HepG2 (cell line): ENCODE data around the gene CD40. TPM values are rescaled to one million over a fixed set of nuclear protein-coding genes. Genes with fewer than 3 reads are reported as not detected.

Experiments used
- AGO1 ChIP-seq: fragments of 200-400 bp; formaldehyde crosslinking; IDR thresholded peaks from 2 replicates; pipeline ENCODE4 v1.6.1; 2017; ENCODE audit warnings: mild to moderate bottlenecking, low read depth, low read length, moderate library complexity; ENCODE audit not compliant: poor library complexity, severe bottlenecking
- AGO2 ChIP-seq: fragments of 200-400 bp; formaldehyde crosslinking; optimal IDR thresholded peaks from 2 replicates; pipeline ENCODE3; 2017; ENCODE audit warnings: mild to moderate bottlenecking, low read depth, low read length, moderate library complexity
- ARNT ChIP-seq: fragments of 450-650 bp; IDR thresholded peaks from 2 replicates; pipeline ENCODE4 v1.6.1; 2017
- CSRNP2 ChIP-seq: sonication (generic); formaldehyde crosslinking; conservative IDR thresholded peaks from 2 replicates; pipeline ENCODE4 v1.8.0; 2022; ENCODE audit warnings: low read depth, missing genetic modification reagents
- FOXP1 ChIP-seq, 2 experiments: fragments of 450-650 bp in 1 of 2; IDR thresholded peaks; 2 replicates each; pipeline ENCODE4 v1.6.1; 2017 to 2018; ENCODE audit warnings: antibody characterized with exemption in 1 of 2
- GLI4 ChIP-seq: sonication (generic); formaldehyde crosslinking; IDR thresholded peaks from 2 replicates; pipeline ENCODE4 v1.5.1; 2020; ENCODE audit warnings: missing genetic modification reagents, mild to moderate bottlenecking, moderate library complexity, borderline replicate concordance
- GTF3A ChIP-seq: sonication (generic); formaldehyde crosslinking; conservative IDR thresholded peaks from 2 replicates; pipeline ENCODE4 v1.4.0; 2020; ENCODE audit warnings: mild to moderate bottlenecking, missing genetic modification reagents
- HNRNPL ChIP-seq: fragments of 200-400 bp; formaldehyde crosslinking; IDR thresholded peaks from 2 replicates; pipeline ENCODE4 v1.6.1; 2017; ENCODE audit warnings: mild to moderate bottlenecking, low read depth, low read length
- JUND ChIP-seq: sonication (generic); formaldehyde crosslinking; IDR thresholded peaks from 2 replicates; pipeline ENCODE4 v1.8.0; 2022; ENCODE audit warnings: mild to moderate bottlenecking, missing genetic modification reagents
- KAT7 ChIP-seq: IDR thresholded peaks from 2 replicates; pipeline ENCODE4 v1.6.1; 2018; ENCODE audit warnings: borderline replicate concordance, missing compliant biosample characterization
- KLF6 ChIP-seq: IDR thresholded peaks from 2 replicates; pipeline ENCODE4 v1.8.0; 2016; ENCODE audit warnings: missing biosample characterization, missing genetic modification reagents
- MED13 ChIP-seq: sonication (generic); formaldehyde crosslinking; IDR thresholded peaks from 2 replicates; pipeline ENCODE4 v1.5.0; 2020; ENCODE audit warnings: missing genetic modification reagents
- MLX ChIP-seq: IDR thresholded peaks from 2 replicates; pipeline ENCODE4 v1.6.1; 2016
- MXI1 ChIP-seq: IDR thresholded peaks from 3 replicates; pipeline ENCODE4 v1.6.1; 2012; ENCODE audit warnings: low read depth, low read length, inconsistent platforms, borderline replicate concordance
- RBFOX2 ChIP-seq: fragments of 200-400 bp; formaldehyde crosslinking; IDR thresholded peaks from 2 replicates; pipeline ENCODE4 v1.6.1; 2017; ENCODE audit warnings: low read depth, mild to moderate bottlenecking, low read length
- RXRB ChIP-seq: IDR thresholded peaks from 2 replicates; pipeline ENCODE4 v1.6.1; 2016; ENCODE audit warnings: borderline replicate concordance, missing genetic modification reagents, missing compliant biosample characterization
- SP2 ChIP-seq: sonication (generic); formaldehyde crosslinking; IDR thresholded peaks from 2 replicates; pipeline ENCODE4 v1.5.1; 2020; ENCODE audit warnings: mild to moderate bottlenecking, missing genetic modification reagents
- ZFX ChIP-seq: sonication (generic); formaldehyde crosslinking; IDR thresholded peaks from 2 replicates; pipeline ENCODE4 v1.4.0; 2020; ENCODE audit warnings: mild to moderate bottlenecking, low read depth, missing genetic modification reagents, moderate library complexity
- ZNF3 ChIP-seq: IDR thresholded peaks from 2 replicates; pipeline ENCODE4 v1.7.0; 2017; ENCODE audit warnings: inconsistent platforms
- ZNF350 ChIP-seq: sonication (generic); formaldehyde crosslinking; IDR thresholded peaks from 2 replicates; pipeline ENCODE4 v1.4.0; 2020; ENCODE audit warnings: mild to moderate bottlenecking, low read depth, missing genetic modification reagents, borderline replicate concordance
- ZNF496 ChIP-seq: sonication (generic); formaldehyde crosslinking; IDR thresholded peaks from 2 replicates; pipeline ENCODE4 v1.8.1; 2023; ENCODE audit warnings: mild to moderate bottlenecking, moderate library complexity, missing genetic modification reagents; ENCODE audit not compliant: insufficient replicate concordance
- ZNF547 ChIP-seq: sonication (generic); formaldehyde crosslinking; IDR thresholded peaks from 2 replicates; pipeline ENCODE4 v1.5.1; 2020; ENCODE audit warnings: mild to moderate bottlenecking, missing genetic modification reagents
- polyA plus RNA-seq, 8 experiments: library from polyadenylated mRNA; depleted of rRNA in 3 of 8; stranded (reverse) in 7 of 8; unstranded in 1 of 8; fragments of >200 nt; fragmentation: Illumina TruSeq in 4 of 8; extraction: Trizol in 4 of 8; gene quantifications; 2 replicates each; pipeline versions ENCODE4 v1.2.1 to v1.2.3, GENCODE V29; 2011 to 2016; ENCODE audit warnings: low read depth in 4 of 8, missing spikeins in 1 of 8, mixed read lengths in 1 of 8; ENCODE audit not compliant: insufficient read depth in 1 of 8
- total RNA-seq, 5 experiments: library from RNA; depleted of rRNA; stranded (reverse); fragments of >200 nt; fragmentation: Illumina TruSeq; extraction: Trizol; gene quantifications; 2 replicates each; pipeline ENCODE4 v1.2.3, GENCODE V29; 2016; ENCODE audit warnings: low read depth in 1 of 5
- TF ChIP-seq, protein P1 (sequence below): sonication (generic); formaldehyde crosslinking; IDR thresholded peaks from 2 replicates; pipeline ENCODE4 v1.5.0; 2020; ENCODE audit warnings: missing genetic modification reagents
- TF ChIP-seq, protein P2 (sequence below): sonication (generic); formaldehyde crosslinking; IDR thresholded peaks from 2 replicates; pipeline ENCODE4 v1.4.0; 2020; ENCODE audit warnings: missing genetic modification reagents
- TF ChIP-seq, protein P3 (sequence below): sonication (generic); formaldehyde crosslinking; IDR thresholded peaks from 2 replicates; pipeline ENCODE4 v1.4.0; 2020; ENCODE audit warnings: mild to moderate bottlenecking, missing genetic modification reagents

The CD40 gene
- total and polyA plus RNA-seq, 2 of the 13 experiments (the other 11 are each of a cell fraction or from before 2014, with no cell fraction given): 4.6 to 13.4 TPM

DNA sequence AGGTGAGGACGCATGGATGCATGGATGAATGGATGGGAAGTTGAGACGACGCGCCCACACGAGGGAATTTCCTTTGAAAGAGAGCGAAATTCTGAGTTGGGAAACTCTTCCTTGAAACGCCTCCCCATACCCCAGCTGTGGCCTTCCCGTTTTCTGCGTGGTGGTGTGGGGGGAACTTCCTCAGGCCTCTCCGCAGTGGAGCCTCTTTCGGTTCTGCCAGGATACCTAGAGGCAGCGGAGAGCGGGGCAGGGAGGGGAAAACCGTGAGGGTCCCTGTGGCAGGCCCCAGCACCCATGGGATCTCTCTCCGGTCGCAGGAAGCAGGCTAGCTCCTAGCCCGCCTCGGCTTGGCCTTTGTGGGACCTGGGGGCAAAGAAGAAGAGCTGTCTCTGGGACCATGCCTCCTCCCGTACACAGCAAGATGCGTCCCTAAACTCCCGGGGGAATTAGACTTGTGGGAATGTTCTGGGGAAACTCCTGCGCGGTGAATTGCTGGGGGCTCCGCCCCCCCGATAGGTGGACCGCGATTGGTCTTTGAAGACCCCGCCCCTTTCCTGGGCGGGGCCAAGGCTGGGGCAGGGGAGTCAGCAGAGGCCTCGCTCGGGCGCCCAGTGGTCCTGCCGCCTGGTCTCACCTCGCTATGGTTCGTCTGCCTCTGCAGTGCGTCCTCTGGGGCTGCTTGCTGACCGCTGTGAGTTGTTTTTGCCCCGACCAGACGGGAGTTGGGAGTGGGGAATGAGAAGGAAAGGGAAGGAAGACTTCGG lies at the start of gene CD40 (continued):
- TF ChIP-seq CSRNP2 (CRISPR knock-in tag) (no peak), FOXP1 (IDR thresholded peaks at IDR 0.05) (no peak), FOXP1 (CRISPR knock-in tag; IDR thresholded peaks at IDR 0.05) (no peak), MLX (CRISPR knock-in tag) (no peak), HNRNPL (no peak), ZNF3 (no peak), RXRB (CRISPR knock-in tag) (no peak), RBFOX2 (peak; percentile 41; the same call in 1 of the 2 replicates), ZNF547 (CRISPR knock-in tag) (no peak), KAT7 (no peak), GTF3A (CRISPR knock-in tag) (no peak), GLI4 (CRISPR knock-in tag) (no peak), AGO1 (peak; percentile 34), SP2 (no peak), AGO2 (no peak), ZFX (CRISPR knock-in tag) (peak; percentile 85), ARNT (no peak), ZNF350 (0 out of 2 replicates have a peak, but pooled peaks have one; percentile 13), JUND (no peak), MXI1 (no peak; the same call in 2 of the 3 replicates), MED13 (CRISPR knock-in tag) (no peak), KLF6 (CRISPR knock-in tag) (0 out of 2 replicates have a peak, but pooled peaks have one; percentile 27), ZNF496 (CRISPR knock-in tag) (no peak)
- TF ChIP-seq, protein P1, sequence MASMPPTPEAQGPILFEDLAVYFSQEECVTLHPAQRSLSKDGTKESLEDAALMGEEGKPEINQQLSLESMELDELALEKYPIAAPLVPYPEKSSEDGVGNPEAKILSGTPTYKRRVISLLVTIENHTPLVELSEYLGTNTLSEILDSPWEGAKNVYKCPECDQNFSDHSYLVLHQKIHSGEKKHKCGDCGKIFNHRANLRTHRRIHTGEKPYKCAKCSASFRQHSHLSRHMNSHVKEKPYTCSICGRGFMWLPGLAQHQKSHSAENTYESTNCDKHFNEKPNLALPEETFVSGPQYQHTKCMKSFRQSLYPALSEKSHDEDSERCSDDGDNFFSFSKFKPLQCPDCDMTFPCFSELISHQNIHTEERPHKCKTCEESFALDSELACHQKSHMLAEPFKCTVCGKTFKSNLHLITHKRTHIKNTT (CRISPR knock-in tag): no peak
- TF ChIP-seq, protein P2, sequence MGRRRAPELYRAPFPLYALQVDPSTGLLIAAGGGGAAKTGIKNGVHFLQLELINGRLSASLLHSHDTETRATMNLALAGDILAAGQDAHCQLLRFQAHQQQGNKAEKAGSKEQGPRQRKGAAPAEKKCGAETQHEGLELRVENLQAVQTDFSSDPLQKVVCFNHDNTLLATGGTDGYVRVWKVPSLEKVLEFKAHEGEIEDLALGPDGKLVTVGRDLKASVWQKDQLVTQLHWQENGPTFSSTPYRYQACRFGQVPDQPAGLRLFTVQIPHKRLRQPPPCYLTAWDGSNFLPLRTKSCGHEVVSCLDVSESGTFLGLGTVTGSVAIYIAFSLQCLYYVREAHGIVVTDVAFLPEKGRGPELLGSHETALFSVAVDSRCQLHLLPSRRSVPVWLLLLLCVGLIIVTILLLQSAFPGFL (CRISPR knock-in tag): no peak
- TF ChIP-seq, protein P3, sequence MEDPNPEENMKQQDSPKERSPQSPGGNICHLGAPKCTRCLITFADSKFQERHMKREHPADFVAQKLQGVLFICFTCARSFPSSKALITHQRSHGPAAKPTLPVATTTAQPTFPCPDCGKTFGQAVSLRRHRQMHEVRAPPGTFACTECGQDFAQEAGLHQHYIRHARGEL: no peak
